Activated B cell treated with CpG ODN at 0.5 μM for 24 hours (primary cell): Measurements from ENCODE around the gene HIBCH. TPM values are rescaled to one million over a fixed set of nuclear protein-coding genes. Genes with fewer than 3 reads are reported as not detected.
"Not testable (repeated sequence)": the region's sequence is repeated elsewhere in the genome, so short reads cannot be mapped to it uniquely, and the experiment has no call there.

Source experiments
- ATAC-seq: fragments of 200-7000 bp; cut with Tn5 transposase; one replicate; pipeline ENCODE4 v1.10.0; 2021; ENCODE audit warnings: low read depth, mild to moderate bottlenecking, moderate library complexity
- CTCF ChIA-PET: fragments of 350-600 bp; sonication (Branson Sonifier 250); formaldehyde crosslinking; loops from one replicate; lab custom pipeline; 2021; ENCODE audit warnings: antibody characterized with exemption; lab: Charles Lee
- POLR2A ChIA-PET: fragments of 350-600 bp; sonication (Branson Sonifier 250); formaldehyde crosslinking; loops from one replicate; lab custom pipeline; 2021; ENCODE audit warnings: antibody characterized with exemption; lab: Charles Lee
- DNase-seq: peaks from one replicate; pipeline ENCODE4 v3.0.0; 2022
- H3K27ac Mint-ChIP-seq: one replicate; pipeline ENCODE4 v1.8.0; 2020; ENCODE audit warnings: mixed read lengths
- H3K27me3 Mint-ChIP-seq: one replicate; pipeline ENCODE4 v1.8.0; 2021; ENCODE audit warnings: mixed read lengths
- H3K36me3 Mint-ChIP-seq: one replicate; pipeline ENCODE4 v1.8.0; 2021; ENCODE audit warnings: low read depth, mixed read lengths
- H3K4me1 Mint-ChIP-seq: one replicate; pipeline ENCODE4 v1.8.0; 2021; ENCODE audit warnings: mixed read lengths
- H3K4me3 Mint-ChIP-seq: one replicate; pipeline ENCODE4 v1.8.0; 2020; ENCODE audit warnings: mild to moderate bottlenecking, mixed read lengths
- H3K9me3 Mint-ChIP-seq: one replicate; pipeline ENCODE4 v1.8.0; 2020; ENCODE audit warnings: mixed read lengths
- CTCF ChIP-seq: fragments of 200-600 bp; IDR thresholded peaks from one replicate; pipeline ENCODE4 v1.8.0; 2022; ENCODE audit warnings: antibody characterized with exemption, mild to moderate bottlenecking
- intact Hi-C: fragments of 100-400 bp; cut with micrococcal nuclease; formaldehyde crosslinking; loops from one replicate; pipeline ENCODE4 v1.15.1; 2024
- total RNA-seq: library from RNA; stranded (reverse); gene quantifications from 2 replicates; pipeline ENCODE4 v1.2.3, GENCODE V29; 2022

HIBCH gene
- total RNA-seq, 1 donor from 2014 or later, result 21.2 TPM

GRCh38 chr2:190301032-190301431 lies 18.6 kb downstream of the HIBCH start:
- Mint-ChIP-seq H3K36me3 (peaks cover 73% of the 10 kb centered on the region), H3K27ac (peak overlapping the region; percentile 3)

GRCh38 chr2:190297880-190298279 lies 21.7 kb downstream of the HIBCH start:
- H3K27ac Mint-ChIP-seq, intact Hi-C loops, DNase-seq, ATAC-seq, H3K27me3 Mint-ChIP-seq, H3K4me3 Mint-ChIP-seq, CTCF ChIA-PET, H3K4me1 Mint-ChIP-seq: not testable (repeated sequence)
- peaks cover 69% of the 10 kb centered on the region for H3K36me3 Mint-ChIP-seq
- peaks cover 17% of the 10 kb centered on the region for H3K9me3 Mint-ChIP-seq
- POLR2A ChIA-PET, result interaction anchor here (1.1 kb wide), 1 partner anchor 649 kb away, joined by 7 read pairs; no protein-coding TSS in a partner anchor

More at GRCh38 chr2:190301032-190301431, 18.6 kb downstream of the HIBCH start:
- ATAC-seq, result no peak
- TF ChIP-seq CTCF, result no peak
- Mint-ChIP-seq H3K4me1 (peaks cover 2% of the 10 kb centered on the region), H3K4me3 (no peak overlapping the region), H3K9me3 (peaks cover 17% of the 10 kb centered on the region), H3K27me3 (no peaks in the 10 kb centered on the region)
- POLR2A ChIA-PET, result no interaction called here
- CTCF ChIA-PET, result no interaction called here
- intact Hi-C loops, result no loop called here
- no peak for DNase-seq

- no peak for TF ChIP-seq CTCF
- no peak overlapping the region for H3K27ac Mint-ChIP-seq
- H3K27me3 Mint-ChIP-seq, result no peaks in the 10 kb centered on the region
- no peak overlapping the region for H3K4me3 Mint-ChIP-seq
- intact Hi-C loops, result no loop called here
- ChIA-PET CTCF (no interaction called here), POLR2A (no interaction called here)
- no peaks in the 10 kb centered on the region for H3K4me1 Mint-ChIP-seq
- ATAC-seq (no peak), DNase-seq (no peak)
- no peaks in the 10 kb centered on the region for H3K9me3 Mint-ChIP-seq
- H3K36me3 Mint-ChIP-seq, result peaks cover 64% of the 10 kb centered on the region
Observed at GRCh38 chr2:190283783-190284182, 35.8 kb downstream of the HIBCH start.

- no peak for DNase-seq
- ChIA-PET CTCF (no interaction called here), POLR2A (no interaction called here)
- TF ChIP-seq CTCF, result no peak
- intact Hi-C loops, result no loop called here
- Mint-ChIP-seq H3K36me3 (peaks cover 48% of the 10 kb centered on the region), H3K4me1 (no peaks in the 10 kb centered on the region), H3K4me3 (no peak overlapping the region), H3K27me3 (no peaks in the 10 kb centered on the region), H3K27ac (no peak overlapping the region), H3K9me3 (no peaks in the 10 kb centered on the region)
- ATAC-seq, result no peak
Observed at GRCh38 chr2:190280565-190281350, 38.9 kb downstream of the HIBCH start.

- intact Hi-C loops, result loop anchor here (5.0 kb wide), 1 partner anchor 97 kb away; a partner anchor contains a TSS
- DNase-seq, H3K4me1 Mint-ChIP-seq, POLR2A ChIA-PET, H3K9me3 Mint-ChIP-seq, H3K27me3 Mint-ChIP-seq, H3K4me3 Mint-ChIP-seq, H3K27ac Mint-ChIP-seq, ATAC-seq: not testable (repeated sequence)
- peaks cover 46% of the 10 kb centered on the region for H3K36me3 Mint-ChIP-seq
- CTCF ChIA-PET, result interaction anchor here (2.5 kb wide), 1 partner anchor 191 kb away, joined by 19 read pairs; no protein-coding TSS in a partner anchor
Observed at GRCh38 chr2:190279256-190280134, 40.1 kb downstream of the HIBCH start.
